Measurements from ENCODE around the gene LRFN3.
"Not testable (repeated sequence)": the region's sequence is repeated elsewhere in the genome, so short reads cannot be mapped to it uniquely, and the experiment has no call there.

The LRFN3 gene, protein sequence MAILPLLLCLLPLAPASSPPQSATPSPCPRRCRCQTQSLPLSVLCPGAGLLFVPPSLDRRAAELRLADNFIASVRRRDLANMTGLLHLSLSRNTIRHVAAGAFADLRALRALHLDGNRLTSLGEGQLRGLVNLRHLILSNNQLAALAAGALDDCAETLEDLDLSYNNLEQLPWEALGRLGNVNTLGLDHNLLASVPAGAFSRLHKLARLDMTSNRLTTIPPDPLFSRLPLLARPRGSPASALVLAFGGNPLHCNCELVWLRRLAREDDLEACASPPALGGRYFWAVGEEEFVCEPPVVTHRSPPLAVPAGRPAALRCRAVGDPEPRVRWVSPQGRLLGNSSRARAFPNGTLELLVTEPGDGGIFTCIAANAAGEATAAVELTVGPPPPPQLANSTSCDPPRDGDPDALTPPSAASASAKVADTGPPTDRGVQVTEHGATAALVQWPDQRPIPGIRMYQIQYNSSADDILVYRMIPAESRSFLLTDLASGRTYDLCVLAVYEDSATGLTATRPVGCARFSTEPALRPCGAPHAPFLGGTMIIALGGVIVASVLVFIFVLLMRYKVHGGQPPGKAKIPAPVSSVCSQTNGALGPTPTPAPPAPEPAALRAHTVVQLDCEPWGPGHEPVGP

DNA sequence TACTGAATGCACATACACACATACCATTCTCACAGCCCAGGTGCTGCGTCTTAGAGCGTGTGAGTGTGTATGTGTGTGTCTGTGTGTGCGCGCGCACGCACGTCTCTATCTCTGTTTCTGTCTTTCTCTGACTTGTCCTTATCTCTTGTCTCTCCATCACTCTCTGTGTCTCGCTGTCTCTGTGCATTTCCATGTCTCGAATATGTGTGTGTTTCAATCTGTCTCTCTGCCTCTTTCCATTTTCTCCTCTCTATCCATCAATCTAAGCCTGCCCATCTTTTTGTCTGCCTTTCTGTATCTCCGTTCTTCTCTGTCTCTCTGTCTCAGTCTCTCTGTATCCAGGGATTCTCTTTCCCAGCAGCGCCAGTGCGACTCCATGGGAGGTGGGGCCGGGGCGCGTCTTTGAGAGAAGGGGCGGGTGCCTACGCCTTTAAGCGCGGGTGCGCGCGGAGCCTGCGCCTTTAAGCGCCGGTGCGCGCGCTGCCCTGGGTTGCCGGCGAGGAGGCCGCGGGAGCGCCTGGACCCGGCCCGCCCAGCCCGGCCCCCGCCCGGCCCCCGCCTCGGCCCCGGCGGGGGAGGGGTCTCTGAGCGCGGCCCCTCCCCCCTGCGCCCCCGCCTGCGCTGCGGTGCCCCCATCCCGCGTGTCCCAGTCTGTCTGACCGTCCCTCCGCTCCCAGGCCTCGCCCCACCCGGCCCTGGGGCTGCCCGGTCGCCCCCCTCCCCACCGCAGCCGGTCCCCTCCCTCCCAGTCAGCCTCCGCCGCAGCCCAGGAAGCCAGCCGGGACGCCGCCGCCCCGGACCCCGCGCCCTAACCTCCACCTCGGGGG lies at the start of gene LRFN3:
TSS of gene LRFN3 (plus strand) at position 464 of the 827 bp plus-strand sequence. CDS start 3,052 bp downstream, outside the sequence.
- Histone ChIP-seq H3K36me3 (ENCODE audit: control insufficient read depth, insufficient read depth, low read length) (peaks cover 12% of the 10 kb centered on the region), H3K4me3 (ENCODE audit: low read depth, low read length) (peak within 1 kb of the TSS; percentile 78), H3K27me3 (ENCODE audit: control insufficient read depth, insufficient read depth, low read length) (no peaks in the 10 kb centered on the region)

DNA sequence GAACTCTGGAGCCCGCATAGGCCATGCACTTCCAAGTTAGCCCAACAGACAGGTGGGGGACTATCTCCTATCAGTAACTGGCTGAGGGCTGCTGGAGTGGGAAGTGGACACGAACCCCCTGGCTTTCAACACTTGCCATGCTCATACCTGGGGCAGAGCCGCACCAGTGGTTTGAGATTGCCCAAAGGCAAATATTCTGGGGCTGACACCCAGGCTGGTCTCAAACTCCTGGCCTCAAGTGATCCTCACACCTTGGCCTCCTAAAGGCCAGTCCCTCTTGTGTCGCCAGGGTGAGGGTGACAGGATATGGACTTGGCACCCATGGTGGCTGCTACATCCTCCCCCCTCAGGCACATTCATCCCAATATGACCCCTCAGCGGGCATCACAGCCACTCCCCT lies 49.0 kb upstream of the LRFN3 start:
- Histone ChIP-seq H3K36me3 (ENCODE audit: control insufficient read depth, insufficient read depth, low read length) (peaks cover 36% of the 10 kb centered on the region), H3K9me3 (ENCODE audit: control insufficient read depth, insufficient read depth, low read length) (no peaks in the 10 kb centered on the region), H3K4me1 (ENCODE audit: control insufficient read depth, insufficient read depth, low read length) (peaks cover 2% of the 10 kb centered on the region)

More for the DNA sequence above, at the start of gene LRFN3:
- Histone ChIP-seq H3K9ac (ENCODE audit: low read depth, low read length) (peak within 1 kb of the TSS; percentile 65), H3K9me3 (ENCODE audit: control insufficient read depth, insufficient read depth, low read length) (no peaks in the 10 kb centered on the region), H3K4me1 (ENCODE audit: control insufficient read depth, insufficient read depth, low read length) (peaks cover 18% of the 10 kb centered on the region)

DNA sequence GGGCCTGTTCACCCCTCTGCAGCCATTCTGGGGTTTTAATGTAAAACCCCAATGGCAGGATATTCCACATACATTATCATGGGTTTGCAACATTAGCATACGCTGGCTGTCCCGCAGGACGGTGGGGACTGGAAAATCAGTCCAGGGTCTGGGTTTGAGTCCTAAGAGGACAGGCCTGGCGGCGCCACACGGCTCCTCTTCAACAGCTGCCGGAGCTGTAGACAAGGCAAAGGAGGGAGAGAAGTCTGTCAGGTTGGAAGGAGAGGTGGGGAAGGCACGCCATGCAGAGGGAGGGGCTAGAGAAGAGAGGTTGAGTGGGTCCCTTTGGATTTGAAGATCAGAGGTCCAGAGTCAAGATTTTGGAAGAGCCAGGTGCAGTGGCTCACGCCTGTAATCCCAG lies 47.8 kb upstream of the LRFN3 start:
- Histone ChIP-seq H3K4me1 (ENCODE audit: control insufficient read depth, insufficient read depth, low read length) (no peaks in the 10 kb centered on the region), H3K36me3 (ENCODE audit: control insufficient read depth, insufficient read depth, low read length) (peaks cover 36% of the 10 kb centered on the region), H3K4me3 (ENCODE audit: low read depth, low read length) (no peak overlapping the region), H3K9me3 (ENCODE audit: control insufficient read depth, insufficient read depth, low read length) (no peaks in the 10 kb centered on the region), H3K9ac (ENCODE audit: low read depth, low read length) (no peak overlapping the region), H3K27me3 (ENCODE audit: control insufficient read depth, insufficient read depth, low read length) (no peaks in the 10 kb centered on the region)

More for the DNA sequence above, 49.0 kb upstream of the LRFN3 start:
- no peak overlapping the region for H3K9ac ChIP-seq (ENCODE audit: low read depth, low read length)
- H3K27me3 ChIP-seq (ENCODE audit: control insufficient read depth, insufficient read depth, low read length): no peaks in the 10 kb centered on the region
- no peak overlapping the region for H3K4me3 ChIP-seq (ENCODE audit: low read depth, low read length)

DNA sequence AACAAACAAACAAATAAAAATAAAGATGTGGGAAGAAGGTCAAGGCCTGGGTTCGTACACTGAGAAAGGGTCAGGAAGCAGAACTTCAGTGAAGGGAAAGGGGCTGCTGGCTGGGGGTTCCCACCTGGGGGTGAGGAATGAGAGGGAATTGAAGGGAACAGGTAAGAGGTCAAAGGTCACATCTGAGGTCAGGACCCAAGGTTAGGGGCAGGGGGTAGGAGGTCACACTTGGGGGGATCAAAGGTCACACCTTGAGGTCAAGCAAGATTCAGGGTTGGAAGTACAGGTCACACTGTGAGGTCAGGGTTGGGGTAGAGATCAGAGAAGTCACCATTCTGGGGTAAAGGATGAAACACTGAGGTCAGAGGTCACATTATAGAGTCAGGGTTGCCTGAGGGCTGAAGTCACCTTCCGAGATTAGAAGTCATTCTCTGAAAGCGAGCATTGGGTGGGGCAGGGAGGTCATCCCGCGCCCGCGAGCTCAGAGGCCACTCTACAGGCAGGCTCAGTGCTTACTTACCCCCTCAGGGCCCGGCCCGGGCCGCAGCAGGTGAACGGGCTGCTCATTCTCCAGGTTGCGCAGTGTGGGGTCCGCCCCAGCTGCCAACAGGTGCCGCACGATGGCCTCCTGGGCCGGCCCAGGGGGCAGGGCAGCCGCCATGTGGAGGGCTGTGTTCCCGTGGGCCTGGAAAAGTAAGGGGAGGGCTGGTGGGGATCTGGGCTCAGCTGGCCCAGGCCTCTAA lies 46.6 kb upstream of the LRFN3 start:
- Histone ChIP-seq H3K9me3 (ENCODE audit: control insufficient read depth, insufficient read depth, low read length) (no peaks in the 10 kb centered on the region), H3K4me1 (ENCODE audit: control insufficient read depth, insufficient read depth, low read length) (no peaks in the 10 kb centered on the region), H3K4me3 (ENCODE audit: low read depth, low read length) (no peak overlapping the region), H3K27me3 (ENCODE audit: control insufficient read depth, insufficient read depth, low read length) (no peaks in the 10 kb centered on the region), H3K36me3 (ENCODE audit: control insufficient read depth, insufficient read depth, low read length) (peaks cover 39% of the 10 kb centered on the region), H3K9ac (ENCODE audit: low read depth, low read length) (no peak overlapping the region)

DNA sequence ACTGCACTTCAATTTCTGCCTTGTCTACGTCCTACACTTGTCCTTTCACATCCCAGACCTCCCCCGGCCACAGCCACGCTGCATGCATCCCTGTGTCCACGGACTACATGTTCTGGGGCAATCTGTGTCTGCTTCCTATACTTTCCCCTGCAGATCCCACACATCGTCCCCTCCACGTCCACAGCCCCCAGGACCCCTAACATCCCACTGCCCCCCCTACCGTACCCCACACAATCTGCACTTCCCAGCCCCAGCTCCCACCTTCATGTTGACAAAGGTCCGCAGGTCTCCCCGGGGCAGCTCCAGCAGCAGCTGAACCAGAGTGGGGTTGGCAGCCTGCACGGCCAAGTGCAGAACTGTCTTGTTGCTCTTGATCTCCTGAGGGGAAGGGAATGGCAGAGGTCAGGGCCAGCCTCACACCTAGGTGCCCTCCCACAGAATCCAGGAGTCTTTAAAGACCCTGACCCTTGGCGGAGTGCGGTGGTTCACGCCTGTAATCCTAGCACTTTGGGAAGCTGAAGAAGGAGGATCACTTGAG lies 46.0 kb upstream of the LRFN3 start:
- no peak overlapping the region for H3K9ac ChIP-seq (ENCODE audit: low read depth, low read length)
- no peaks in the 10 kb centered on the region for H3K9me3 ChIP-seq (ENCODE audit: control insufficient read depth, insufficient read depth, low read length)
- no peaks in the 10 kb centered on the region for H3K27me3 ChIP-seq (ENCODE audit: control insufficient read depth, insufficient read depth, low read length)
- H3K36me3 ChIP-seq (ENCODE audit: control insufficient read depth, insufficient read depth, low read length): peaks cover 39% of the 10 kb centered on the region
- no peaks in the 10 kb centered on the region for H3K4me1 ChIP-seq (ENCODE audit: control insufficient read depth, insufficient read depth, low read length)
- no peak overlapping the region for H3K4me3 ChIP-seq (ENCODE audit: low read depth, low read length)

DNA sequence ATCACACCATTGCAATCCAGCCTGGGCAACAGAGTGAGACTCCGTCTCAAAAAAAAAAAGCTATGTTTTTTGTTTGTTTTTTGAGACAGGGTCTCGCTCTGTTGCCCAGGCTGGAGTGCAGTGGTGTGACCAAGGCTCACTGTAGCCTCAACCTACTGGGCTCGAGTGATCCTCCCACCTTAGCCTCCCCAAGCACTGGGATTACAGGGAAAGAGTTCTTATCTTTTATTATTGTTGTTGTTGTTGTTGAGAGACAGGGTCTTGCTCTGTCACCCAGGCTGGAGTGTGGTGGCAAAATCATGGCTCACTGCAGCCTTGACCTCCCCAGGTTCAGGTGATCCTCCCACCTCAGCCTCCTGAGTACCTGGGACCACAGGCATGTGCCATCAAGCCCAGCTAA lies 44.4 kb upstream of the LRFN3 start:
- H3K4me3 ChIP-seq (ENCODE audit: low read depth, low read length); H3K9ac ChIP-seq (ENCODE audit: low read depth, low read length); H3K4me1 ChIP-seq (ENCODE audit: control insufficient read depth, insufficient read depth, low read length); H3K9me3 ChIP-seq (ENCODE audit: control insufficient read depth, insufficient read depth, low read length); H3K27me3 ChIP-seq (ENCODE audit: control insufficient read depth, insufficient read depth, low read length): not testable (repeated sequence)
- peaks cover 49% of the 10 kb centered on the region for H3K36me3 ChIP-seq (ENCODE audit: control insufficient read depth, insufficient read depth, low read length)

DNA sequence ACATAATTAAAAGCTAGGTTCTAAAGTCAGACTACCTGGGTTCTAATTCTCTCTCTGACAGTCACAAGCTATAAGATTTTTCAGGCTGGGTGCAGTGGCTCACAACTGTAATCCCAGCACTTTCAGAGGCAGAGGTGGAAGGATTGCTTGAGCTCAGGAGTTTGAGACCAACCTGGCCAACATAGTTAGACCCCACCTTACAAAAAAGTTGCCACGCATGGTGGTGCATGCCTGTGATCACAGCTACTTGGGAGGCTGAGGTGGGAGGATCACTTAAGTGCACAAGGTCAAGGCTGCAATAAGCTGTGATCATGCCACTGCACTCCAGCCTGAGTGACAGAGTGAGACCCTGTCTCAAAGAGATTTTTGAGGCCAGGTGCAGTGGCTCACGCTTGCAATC lies 41.8 kb upstream of the LRFN3 start:
- H3K9ac ChIP-seq (ENCODE audit: low read depth, low read length): no peak overlapping the region
- H3K4me1 ChIP-seq (ENCODE audit: control insufficient read depth, insufficient read depth, low read length): no peaks in the 10 kb centered on the region
- no peak overlapping the region for H3K4me3 ChIP-seq (ENCODE audit: low read depth, low read length)
- peaks cover 41% of the 10 kb centered on the region for H3K36me3 ChIP-seq (ENCODE audit: control insufficient read depth, insufficient read depth, low read length)
- no peaks in the 10 kb centered on the region for H3K27me3 ChIP-seq (ENCODE audit: control insufficient read depth, insufficient read depth, low read length)
- no peaks in the 10 kb centered on the region for H3K9me3 ChIP-seq (ENCODE audit: control insufficient read depth, insufficient read depth, low read length)

DNA sequence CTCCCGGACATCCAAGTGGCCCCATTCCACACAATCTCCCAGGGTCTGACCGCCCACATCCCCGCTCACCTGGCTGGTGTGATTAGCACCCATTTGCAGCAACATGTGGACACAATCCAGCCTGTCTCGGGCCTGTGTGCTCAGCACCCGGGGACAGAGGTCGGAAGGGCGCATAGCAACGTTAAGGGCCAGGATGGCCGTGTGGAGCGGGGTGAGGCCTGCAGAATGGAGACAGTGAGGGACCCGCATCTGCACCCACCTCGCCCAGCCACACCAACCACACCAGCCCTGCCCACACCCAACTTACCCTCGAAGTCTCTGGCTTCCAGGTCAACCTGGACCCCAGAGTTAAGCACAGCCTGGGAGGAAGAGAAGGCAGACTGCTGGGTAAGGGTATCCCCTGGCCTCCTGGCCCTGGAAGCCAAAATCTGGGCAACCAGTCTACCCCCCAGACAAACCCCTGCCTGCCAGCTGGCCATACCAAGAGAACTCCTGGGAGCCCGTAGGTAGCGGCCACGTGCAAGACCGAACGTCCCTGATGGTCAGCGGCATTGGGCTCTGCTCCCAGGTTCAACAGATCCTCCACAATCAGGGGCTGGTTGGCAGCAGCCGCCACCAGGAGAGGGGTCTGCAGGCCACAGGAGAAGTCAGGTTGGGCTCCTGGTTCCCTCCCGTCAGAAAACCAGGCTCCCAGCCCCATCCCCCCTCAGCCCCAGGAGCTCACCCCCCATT lies 40.1 kb upstream of the LRFN3 start:
- Histone ChIP-seq H3K36me3 (ENCODE audit: control insufficient read depth, insufficient read depth, low read length) (peaks cover 31% of the 10 kb centered on the region), H3K9ac (ENCODE audit: low read depth, low read length) (no peak overlapping the region), H3K4me3 (ENCODE audit: low read depth, low read length) (no peak overlapping the region), H3K27me3 (ENCODE audit: control insufficient read depth, insufficient read depth, low read length) (no peaks in the 10 kb centered on the region), H3K4me1 (ENCODE audit: control insufficient read depth, insufficient read depth, low read length) (no peaks in the 10 kb centered on the region), H3K9me3 (ENCODE audit: control insufficient read depth, insufficient read depth, low read length) (no peaks in the 10 kb centered on the region)

DNA sequence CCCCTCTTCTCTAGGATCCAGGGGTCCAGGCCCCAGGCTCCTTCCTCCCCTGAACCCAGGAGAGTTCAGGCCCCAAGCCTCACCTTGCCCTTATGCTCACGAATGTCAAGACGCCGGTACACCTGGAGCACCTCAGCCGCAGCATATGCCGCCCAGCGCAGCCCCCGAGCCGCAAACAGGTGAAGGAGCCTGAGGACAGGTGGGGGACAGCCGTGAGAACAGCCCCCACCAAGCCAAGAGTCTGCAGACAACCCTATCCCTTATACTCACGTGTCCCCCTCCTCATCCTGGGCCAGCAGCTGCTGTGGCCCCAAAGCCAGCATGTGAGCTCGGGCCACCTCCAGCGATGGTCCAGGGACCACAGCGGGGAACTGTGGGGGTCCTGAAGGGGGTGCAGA lies 39.5 kb upstream of the LRFN3 start:
- Histone ChIP-seq H3K27me3 (ENCODE audit: control insufficient read depth, insufficient read depth, low read length) (no peaks in the 10 kb centered on the region), H3K4me1 (ENCODE audit: control insufficient read depth, insufficient read depth, low read length) (no peaks in the 10 kb centered on the region), H3K9me3 (ENCODE audit: control insufficient read depth, insufficient read depth, low read length) (no peaks in the 10 kb centered on the region), H3K9ac (ENCODE audit: low read depth, low read length) (no peak overlapping the region), H3K4me3 (ENCODE audit: low read depth, low read length) (no peak overlapping the region), H3K36me3 (ENCODE audit: control insufficient read depth, insufficient read depth, low read length) (peaks cover 30% of the 10 kb centered on the region)

DNA sequence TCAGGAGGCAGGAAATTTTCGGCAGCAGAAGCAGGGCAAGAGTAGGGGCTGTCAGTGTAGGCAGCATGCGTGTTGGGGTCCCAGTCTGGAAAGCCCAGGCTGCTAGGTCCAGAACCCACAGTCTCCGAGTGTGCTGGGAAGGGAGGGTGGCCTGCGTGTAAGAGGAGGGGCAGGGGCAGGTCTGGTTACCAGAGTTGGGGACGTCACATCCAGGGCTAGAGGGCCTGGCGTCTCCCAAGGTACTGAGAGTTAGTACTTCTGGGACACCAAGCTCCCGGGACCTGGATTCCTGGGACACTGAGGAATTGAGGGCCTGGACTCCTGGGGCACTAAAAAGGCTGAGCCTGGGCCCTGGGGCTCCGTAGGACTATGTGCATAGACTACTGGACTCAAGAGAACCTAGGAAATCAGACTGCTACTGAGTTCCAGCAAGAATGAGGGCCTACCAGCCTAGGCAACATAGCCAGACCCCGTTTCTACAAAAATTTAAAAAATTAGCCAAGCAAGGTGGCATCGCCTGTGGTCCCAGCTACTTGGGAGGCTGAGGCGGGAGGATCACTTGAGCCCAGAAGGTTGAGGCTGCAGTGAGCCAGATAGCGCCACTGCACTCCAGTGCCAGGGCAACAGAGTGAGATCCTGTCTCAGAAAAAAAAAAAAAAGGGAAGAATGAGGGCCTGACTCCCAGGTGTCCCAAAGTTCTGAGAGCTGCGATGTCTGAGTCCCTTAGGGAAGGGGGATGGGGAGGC lies 38.3 kb upstream of the LRFN3 start:
- Histone ChIP-seq H3K4me3 (ENCODE audit: low read depth, low read length) (no peak overlapping the region), H3K4me1 (ENCODE audit: control insufficient read depth, insufficient read depth, low read length) (peaks cover 5% of the 10 kb centered on the region), H3K9ac (ENCODE audit: low read depth, low read length) (no peak overlapping the region), H3K36me3 (ENCODE audit: control insufficient read depth, insufficient read depth, low read length) (peaks cover 27% of the 10 kb centered on the region), H3K9me3 (ENCODE audit: control insufficient read depth, insufficient read depth, low read length) (no peaks in the 10 kb centered on the region), H3K27me3 (ENCODE audit: control insufficient read depth, insufficient read depth, low read length) (peaks cover 3% of the 10 kb centered on the region)

Measured in iPS-15b (cell line).